Neural progenitor cell (in vitro differentiated cells): ENCODE measurements around the gene HMOX1. TPM values are rescaled to one million over a fixed set of nuclear protein-coding genes. Genes with fewer than 3 reads are reported as not detected.

Experiments
- DNase-seq: peaks from one replicate; pipeline ENCODE4 v3.0.0-alpha.2; 2016; ENCODE audit warnings: low spot score
- H2AFZ ChIP-seq: fragments of 200-600 bp; sonication (generic); replicated peaks from 2 replicates; pipeline ENCODE4 v1.6.1; 2016; ENCODE audit warnings: antibody characterized with exemption
- H3F3A ChIP-seq: fragments of 200-600 bp; sonication (generic); 2 replicates; pipeline ENCODE4 v1.6.1; 2016; ENCODE audit warnings: antibody characterized with exemption, low read depth
- H3K27ac ChIP-seq: fragments of 200-600 bp; sonication (generic); 2 replicates; pipeline ENCODE4 v1.5.1; 2016; ENCODE audit warnings: mild to moderate bottlenecking
- H3K27me3 ChIP-seq: fragments of 200-600 bp; sonication (generic); 2 replicates; pipeline ENCODE4 v1.6.1; 2016; ENCODE audit warnings: mild to moderate bottlenecking, moderate library complexity
- H3K36me3 ChIP-seq: fragments of 200-600 bp; sonication (generic); 2 replicates; pipeline ENCODE4 v1.5.1; 2016
- H3K4me1 ChIP-seq: fragments of 200-600 bp; sonication (generic); 2 replicates; pipeline ENCODE4 v1.6.1; 2016; ENCODE audit warnings: mixed run types
- H3K4me2 ChIP-seq: fragments of 200-600 bp; sonication (generic); 2 replicates; pipeline ENCODE4 v1.6.1; 2016
- H3K4me3 ChIP-seq: fragments of 200-600 bp; sonication (generic); 2 replicates; pipeline ENCODE4 v1.5.1; 2016
- H3K79me2 ChIP-seq: fragments of 200-600 bp; sonication (generic); 2 replicates; pipeline ENCODE4 v1.6.1; 2016; ENCODE audit warnings: low read depth
- H3K9ac ChIP-seq: fragments of 200-600 bp; sonication (generic); 2 replicates; pipeline ENCODE4 v1.6.1; 2016
- H3K9me3 ChIP-seq: fragments of 200-600 bp; sonication (generic); 2 replicates; pipeline ENCODE4 v1.5.1; 2016; ENCODE audit warnings: low read depth
- H4K20me1 ChIP-seq: fragments of 200-600 bp; sonication (generic); 2 replicates; pipeline ENCODE4 v1.6.1; 2016; ENCODE audit warnings: low read depth
- H3K27ac Mint-ChIP-seq: 3 replicates; pipeline ENCODE4 v1.8.0; 2021; ENCODE audit warnings: mixed read lengths
- H3K27me3 Mint-ChIP-seq: 2 replicates; pipeline ENCODE4 v1.8.0; 2022; ENCODE audit warnings: low read depth, mild to moderate bottlenecking, inconsistent platforms, moderate library complexity, mixed read lengths; ENCODE audit not compliant: insufficient read depth
- H3K36me3 Mint-ChIP-seq: 3 replicates; pipeline ENCODE4 v1.8.0; 2021; ENCODE audit warnings: mixed read lengths
- H3K4me1 Mint-ChIP-seq: 3 replicates; pipeline ENCODE4 v1.8.0; 2021; ENCODE audit warnings: mixed read lengths
- H3K4me3 Mint-ChIP-seq: 3 replicates; pipeline ENCODE4 v1.8.0; 2021; ENCODE audit warnings: mild to moderate bottlenecking, moderate library complexity, mixed read lengths
- H3K9me3 Mint-ChIP-seq: 3 replicates; pipeline ENCODE4 v1.8.0; 2020; ENCODE audit warnings: mixed read lengths
- CTCF ChIP-seq: fragments of 200-600 bp; sonication (generic); IDR thresholded peaks from 2 replicates; pipeline ENCODE4 v1.5.1; 2017; ENCODE audit warnings: antibody characterized with exemption, mild to moderate bottlenecking
- EZH2 ChIP-seq: fragments of 200-600 bp; sonication (generic); IDR thresholded peaks from 2 replicates; pipeline ENCODE4 v1.6.1; 2017; ENCODE audit warnings: antibody characterized with exemption, mild to moderate bottlenecking, moderate library complexity
- EZH2phosphoT487 ChIP-seq: fragments of 200-600 bp; sonication (generic); IDR thresholded peaks from 2 replicates; pipeline ENCODE4 v1.6.1; 2017; ENCODE audit warnings: antibody characterized with exemption
- total RNA-seq: library from RNA; depleted of rRNA; stranded (reverse); fragments of >200 nt; gene quantifications from 2 replicates; pipeline ENCODE4 v1.2.3, GENCODE V29; 2015; ENCODE audit warnings: low replicate concordance

HMOX1 gene
- total RNA-seq, 1 donor from 2014 or later, result 2.4 TPM

- Mint-ChIP-seq H3K36me3 (no peaks in the 10 kb centered on the region), H3K27ac (no peak overlapping the region)
- TF ChIP-seq EZH2, result no peak
- no peak for TF ChIP-seq EZH2phosphoT487
- no peak for TF ChIP-seq CTCF
Observed at GRCh38 chr22:35390933-35391332, 10.0 kb downstream of the HMOX1 start.

DNA sequence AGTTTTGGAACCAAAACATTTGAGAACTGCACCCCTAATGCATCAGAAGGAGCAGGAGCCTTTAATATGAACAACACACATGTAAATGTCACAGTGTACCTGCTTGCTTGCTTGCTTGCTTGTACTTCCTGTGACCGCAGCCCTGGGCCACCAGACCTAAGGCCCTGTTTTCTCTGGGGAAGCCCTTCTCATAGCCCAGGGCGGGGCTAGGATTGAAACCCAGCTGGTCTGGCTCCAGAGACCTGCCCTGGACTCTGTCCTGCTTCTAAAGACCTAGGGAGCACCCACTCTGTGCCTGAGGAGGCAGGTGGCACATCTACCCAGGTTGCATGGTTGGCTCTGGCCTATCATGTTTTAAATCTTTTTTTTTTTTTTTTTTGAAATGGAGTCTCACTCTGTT lies 11.5 kb downstream of the HMOX1 start:
- no peak for DNase-seq
- peaks cover 6% of the 10 kb centered on the region for H3K27me3 Mint-ChIP-seq
- Histone ChIP-seq H2AFZ (no peak overlapping the region), H4K20me1 (no peaks in the 10 kb centered on the region), H3K4me3 (no peak overlapping the region), H3K9ac (no peak overlapping the region), H3K9me3 (no peaks in the 10 kb centered on the region), H3K27ac (no peak overlapping the region), H3K79me2 (no peaks in the 10 kb centered on the region), H3K4me2 (no peak overlapping the region), H3K36me3 (no peaks in the 10 kb centered on the region), H3K4me1 (peaks cover 10% of the 10 kb centered on the region), H3K27me3 (no peaks in the 10 kb centered on the region), H3F3A (peaks cover 19% of the 10 kb centered on the region)
- no peaks in the 10 kb centered on the region for H3K9me3 Mint-ChIP-seq
- no peak overlapping the region for H3K4me3 Mint-ChIP-seq
- no peak for TF ChIP-seq CTCF
- H3K36me3 Mint-ChIP-seq, result no peaks in the 10 kb centered on the region
- H3K4me1 Mint-ChIP-seq, result peaks cover 21% of the 10 kb centered on the region
- H3K27ac Mint-ChIP-seq, result no peak overlapping the region

More at GRCh38 chr22:35390933-35391332, 10.0 kb downstream of the HMOX1 start:
- H3K4me1 ChIP-seq, result peaks cover 11% of the 10 kb centered on the region
- DNase-seq, result no peak
- no peaks in the 10 kb centered on the region for H4K20me1 ChIP-seq
- Mint-ChIP-seq H3K27me3 (peaks cover 6% of the 10 kb centered on the region), H3K4me1 (peaks cover 14% of the 10 kb centered on the region), H3K9me3 (no peaks in the 10 kb centered on the region), H3K4me3 (no peak overlapping the region)
- H2AFZ ChIP-seq, result no peak overlapping the region
- H3K4me3 ChIP-seq, result no peak overlapping the region
- H3K9me3 ChIP-seq, result no peaks in the 10 kb centered on the region
- H3K27ac ChIP-seq, result no peak overlapping the region
- H3K9ac ChIP-seq, result no peak overlapping the region
- no peaks in the 10 kb centered on the region for H3K79me2 ChIP-seq
- H3F3A ChIP-seq, result peaks cover 15% of the 10 kb centered on the region
- H3K27me3 ChIP-seq, result no peaks in the 10 kb centered on the region
- no peaks in the 10 kb centered on the region for H3K36me3 ChIP-seq
- no peak overlapping the region for H3K4me2 ChIP-seq

DNA sequence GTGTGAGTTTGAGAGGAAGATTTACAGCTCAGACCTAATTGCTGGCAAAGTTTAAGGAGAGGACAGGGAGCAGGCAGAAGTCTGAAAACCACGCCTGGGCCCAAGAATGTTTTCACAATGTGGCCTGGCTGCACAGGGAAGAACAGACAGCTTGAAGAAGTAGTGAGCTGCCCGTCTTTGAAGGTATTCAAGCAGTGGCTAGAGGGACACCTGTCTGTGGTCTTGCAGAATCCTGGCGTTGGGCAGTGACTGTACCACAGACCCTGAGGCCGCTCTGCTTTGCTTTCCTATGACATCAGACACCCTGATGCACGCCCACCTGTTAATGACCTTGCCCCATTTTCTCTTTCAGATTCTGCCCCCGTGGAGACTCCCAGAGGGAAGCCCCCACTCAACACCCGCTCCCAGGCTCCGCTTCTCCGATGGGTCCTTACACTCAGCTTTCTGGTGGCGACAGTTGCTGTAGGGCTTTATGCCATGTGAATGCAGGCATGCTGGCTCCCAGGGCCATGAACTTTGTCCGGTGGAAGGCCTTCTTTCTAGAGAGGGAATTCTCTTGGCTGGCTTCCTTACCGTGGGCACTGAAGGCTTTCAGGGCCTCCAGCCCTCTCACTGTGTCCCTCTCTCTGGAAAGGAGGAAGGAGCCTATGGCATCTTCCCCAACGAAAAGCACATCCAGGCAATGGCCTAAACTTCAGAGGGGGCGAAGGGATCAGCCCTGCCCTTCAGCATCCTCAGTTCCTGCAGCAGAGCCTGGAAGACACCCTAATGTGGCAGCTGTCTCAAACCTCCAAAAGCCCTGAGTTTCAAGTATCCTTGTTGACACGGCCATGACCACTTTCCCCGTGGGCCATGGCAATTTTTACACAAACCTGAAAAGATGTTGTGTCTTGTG lies 12.5 kb downstream of the HMOX1 start:
- no peak overlapping the region for H3K4me3 Mint-ChIP-seq
- Histone ChIP-seq H3K36me3 (no peaks in the 10 kb centered on the region), H3K27me3 (no peaks in the 10 kb centered on the region), H3K79me2 (no peaks in the 10 kb centered on the region), H3K27ac (no peak overlapping the region), H4K20me1 (no peaks in the 10 kb centered on the region), H2AFZ (no peak overlapping the region), H3F3A (peaks cover 9% of the 10 kb centered on the region), H3K4me3 (no peak overlapping the region), H3K4me2 (no peak overlapping the region), H3K4me1 (no peaks in the 10 kb centered on the region), H3K9ac (no peak overlapping the region), H3K9me3 (no peaks in the 10 kb centered on the region)
- peaks cover 3% of the 10 kb centered on the region for H3K27me3 Mint-ChIP-seq
- TF ChIP-seq EZH2phosphoT487 (no peak), EZH2 (no peak), CTCF (no peak)
- peaks cover 22% of the 10 kb centered on the region for H3K4me1 Mint-ChIP-seq
- H3K36me3 Mint-ChIP-seq, result no peaks in the 10 kb centered on the region
- no peaks in the 10 kb centered on the region for H3K9me3 Mint-ChIP-seq
- peak overlapping the region; percentile 15 for H3K27ac Mint-ChIP-seq
- DNase-seq, result no peak
